HUDEP-2 (cell line): Measurements from ENCODE around the gene STAT5A.
A peak's percentile ranks its signal among the peaks of the same experiment; 100 is the strongest.

Source experiments
- DNase-seq, 76 experiments: peaks; one replicate each; lab custom pipeline; 2025; ENCODE audit not compliant: unreplicated experiment in 76 of 76; lab: John Stamatoyannopoulos, UW

The STAT5A gene

DNA sequence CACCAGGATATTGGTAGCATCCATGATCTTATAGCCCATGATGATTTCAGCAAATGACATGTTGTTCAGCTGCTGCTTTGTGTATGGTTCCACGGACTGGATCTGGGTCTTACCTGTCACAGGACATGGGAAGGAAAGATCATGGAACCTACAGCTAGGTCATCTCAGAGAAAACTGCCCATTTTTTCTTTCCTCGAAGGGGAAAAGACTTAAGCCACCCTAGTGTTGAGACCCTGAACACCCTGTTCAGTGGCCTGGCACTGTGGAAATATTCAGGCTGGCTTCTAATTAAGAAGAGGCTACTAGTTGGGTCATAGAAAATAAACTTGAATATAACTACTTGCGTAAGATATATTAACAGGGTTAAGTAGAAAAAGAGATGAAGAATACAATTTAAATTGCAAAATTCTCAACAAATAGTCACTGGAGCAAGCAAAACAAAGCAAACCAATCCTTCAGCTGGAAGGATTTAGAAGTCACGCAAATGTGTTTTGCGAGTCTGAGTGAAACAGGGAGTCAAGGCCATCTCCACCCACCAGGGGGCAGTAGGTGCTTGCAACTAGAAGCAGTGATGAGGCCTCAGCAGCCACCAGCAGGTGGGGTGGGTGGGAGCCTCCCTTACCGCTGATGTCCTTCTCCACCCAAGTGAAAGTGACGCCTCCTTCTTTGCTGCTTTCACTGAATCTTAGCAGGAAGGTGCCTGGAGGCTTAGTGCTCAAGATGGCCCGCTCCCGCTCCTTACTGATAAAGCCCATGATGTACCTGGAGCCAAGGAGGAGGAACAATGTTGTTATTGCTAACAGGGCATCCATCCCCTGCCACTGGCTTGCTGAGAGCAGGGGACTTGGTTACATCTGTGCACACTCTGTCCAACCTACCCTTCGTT, 34.3 kb downstream of the STAT5A start:
- DNase-seq, result peak in 75 of 76 experiments; percentile 13 to 96 (median 88)

- no peak for DNase-seq
Measured at GRCh38 chr17:42323268-42323773, 35.0 kb downstream of the STAT5A start.

- peak in 2 of 76 experiments; percentile 11 to 42 for DNase-seq
Measured at GRCh38 chr17:42325026-42325425, 36.7 kb downstream of the STAT5A start.

GRCh38 chr17:42329025-42329976, 41.0 kb downstream of the STAT5A start:
- DNase-seq, result no peak

DNA sequence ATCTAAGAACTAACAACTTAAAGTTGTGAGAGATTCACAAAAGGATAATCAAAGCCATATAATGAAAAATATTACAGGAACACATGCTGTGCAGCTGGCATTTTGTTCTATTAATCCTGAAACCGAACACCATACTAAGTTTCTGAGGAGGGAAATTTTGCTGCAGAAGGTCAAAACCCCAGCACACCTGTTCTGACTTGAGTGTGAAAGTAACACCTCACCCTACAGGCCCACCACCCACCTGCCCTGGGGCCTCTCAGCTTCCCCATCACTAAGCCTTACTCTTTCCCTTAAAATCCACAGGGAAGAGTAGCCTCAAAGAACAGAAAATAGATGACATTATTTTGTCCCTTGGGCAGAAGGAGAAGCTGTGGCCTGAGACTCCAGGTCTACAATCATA, 44.8 kb downstream of the STAT5A start:
- DNase-seq, result no peak

GRCh38 chr17:42334677-42335076, 46.4 kb downstream of the STAT5A start:
- no peak for DNase-seq

- DNase-seq, result no peak
Measured at GRCh38 chr17:42337442-42337841, 49.1 kb downstream of the STAT5A start.

DNA sequence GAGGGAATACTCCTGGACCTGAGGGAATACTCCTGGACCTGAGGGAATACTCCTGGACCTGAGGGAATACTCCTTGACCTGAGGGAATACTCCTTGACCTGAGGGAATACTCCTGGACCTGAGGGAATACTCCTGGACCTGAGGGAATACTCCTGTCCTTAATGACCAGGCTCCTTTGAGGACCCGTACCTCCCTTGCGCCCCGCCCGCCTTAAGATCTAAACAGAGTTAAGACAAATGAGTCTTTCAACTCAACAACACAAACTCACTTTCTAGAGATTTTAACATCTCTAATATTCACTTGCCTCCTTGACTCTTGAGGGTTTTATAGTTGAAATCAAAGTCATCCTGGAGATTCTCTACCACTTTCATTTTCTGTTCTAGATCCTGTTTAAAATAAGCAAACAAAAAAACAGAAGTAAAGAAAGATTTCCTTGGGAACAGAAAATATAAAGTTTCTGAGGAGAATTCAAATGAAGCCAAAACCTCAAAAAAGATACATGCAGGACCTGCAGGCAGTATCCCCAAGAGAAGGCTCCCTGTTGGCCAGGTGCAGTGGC, 50.2 kb downstream of the STAT5A start:
- DNase-seq, result no peak

GRCh38 chr17:42339221-42339620, 50.9 kb downstream of the STAT5A start:
- no peak for DNase-seq

GRCh38 chr17:42340691-42341127, 52.4 kb downstream of the STAT5A start:
- DNase-seq, result no peak

DNA sequence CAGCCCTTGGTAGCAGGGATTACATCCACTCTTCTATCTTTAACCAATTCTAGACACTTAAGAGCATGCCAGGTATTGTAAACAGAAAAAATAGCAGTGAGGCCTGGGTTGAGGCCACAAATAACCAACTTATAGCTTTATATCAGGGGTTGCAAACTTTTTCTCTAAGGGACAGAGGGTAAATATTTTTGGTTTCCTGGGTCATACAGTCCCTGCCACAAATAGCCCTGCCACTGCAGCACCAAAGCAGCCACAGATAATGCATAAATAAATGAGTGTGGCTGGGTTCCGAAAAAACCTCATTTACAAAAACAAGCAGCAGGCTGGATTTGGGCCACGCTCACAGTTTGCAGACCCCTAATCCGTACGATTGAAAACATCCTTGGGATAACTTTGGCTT, 53.3 kb downstream of the STAT5A start:
- DNase-seq, result no peak

GRCh38 chr17:42342242-42343008, 54.1 kb downstream of the STAT5A start:
- peak in 1 of 76 experiments; percentile 43 for DNase-seq

- DNase-seq, result no peak
Measured at GRCh38 chr17:42345396-42346073, 57.2 kb downstream of the STAT5A start.

- no peak for DNase-seq
Measured at GRCh38 chr17:42346481-42346880, 58.2 kb downstream of the STAT5A start.

- DNase-seq, result peak in 2 of 76 experiments; percentile 23 to 25
Measured at GRCh38 chr17:42347198-42347597, 58.9 kb downstream of the STAT5A start.

GRCh38 chr17:42347606-42348005, 59.3 kb downstream of the STAT5A start:
- DNase-seq, result no peak

- no peak for DNase-seq
Measured at GRCh38 chr17:42348104-42348503, 59.8 kb downstream of the STAT5A start.

GRCh38 chr17:42354956-42355843, 66.9 kb downstream of the STAT5A start:
- DNase-seq, result no peak
